SU-DHL-6 (cell line): Measurements from ENCODE around the gene CASP4.

ENCODE experiments used
- H2AFZ ChIP-seq: fragments of 200-600 bp; sonication (generic); 2 replicates; pipeline ENCODE4 v1.6.1; 2014; ENCODE audit warnings: low read depth, mild to moderate bottlenecking, moderate library complexity, mixed read lengths, antibody characterized with exemption, low read length; ENCODE audit not compliant: severe bottlenecking
- H3F3A ChIP-seq: fragments of 200-600 bp; shearing (Covaris generic); 2 replicates; pipeline ENCODE4 v1.6.0; 2016; ENCODE audit warnings: antibody characterized with exemption, mild to moderate bottlenecking; ENCODE audit not compliant: insufficient read depth
- H3K27ac ChIP-seq: fragments of 200-600 bp; sonication (generic); 2 replicates; pipeline ENCODE4 v1.5.1; 2016; ENCODE audit warnings: low read depth, mild to moderate bottlenecking, low read length, moderate library complexity, mixed read lengths
- H3K27me3 ChIP-seq: fragments of 200-600 bp; sonication (generic), shearing (Covaris generic); 2 replicates; pipeline ENCODE4 v1.6.0; 2014; ENCODE audit warnings: mild to moderate bottlenecking, low read length
- H3K36me3 ChIP-seq: fragments of 200-600 bp; sonication (generic); 2 replicates; pipeline ENCODE4 v1.6.1; 2014; ENCODE audit warnings: mild to moderate bottlenecking, low read length, mixed read lengths
- H3K4me2 ChIP-seq: fragments of 300-600, 200-600 bp; shearing (Covaris generic), sonication (generic); 2 replicates; pipeline ENCODE4 v1.6.0; 2014; ENCODE audit warnings: low read length, low read depth, mild to moderate bottlenecking; ENCODE audit not compliant: poor library complexity, severe bottlenecking
- H3K4me3 ChIP-seq: fragments of 200-600 bp; sonication (generic); 2 replicates; pipeline ENCODE4 v1.5.1; 2014; ENCODE audit warnings: antibody characterized with exemption, low read length, mild to moderate bottlenecking, mixed read lengths; ENCODE audit not compliant: insufficient read depth, poor library complexity, severe bottlenecking
- H3K79me2 ChIP-seq: fragments of 200-600 bp; sonication (generic); 2 replicates; pipeline ENCODE4 v1.6.1; 2014; ENCODE audit warnings: mild to moderate bottlenecking, low read length, moderate library complexity; ENCODE audit not compliant: insufficient read depth
- H3K9ac ChIP-seq: fragments of 200-600 bp; sonication (generic); 2 replicates; pipeline ENCODE4 v1.7.0; 2014; ENCODE audit warnings: mild to moderate bottlenecking, low read length
- H3K9me2 ChIP-seq: fragments of 200-600 bp; sonication (generic); replicated peaks from 2 replicates; pipeline ENCODE4 v1.6.1; 2014; ENCODE audit warnings: low read length; ENCODE audit not compliant: insufficient read depth
- H3K9me3 ChIP-seq: fragments of 200-600 bp; sonication (generic); 2 replicates; pipeline ENCODE4 v1.6.1; 2014; ENCODE audit warnings: low read length, mixed read lengths; ENCODE audit not compliant: insufficient read depth
- H4K20me1 ChIP-seq: fragments of 200-600 bp; sonication (generic); 2 replicates; pipeline ENCODE4 v1.6.1; 2014; ENCODE audit warnings: low read depth, mild to moderate bottlenecking, antibody characterized with exemption, low read length, moderate library complexity, mixed read lengths
- EZH2phosphoT487 ChIP-seq: fragments of 200-600 bp; sonication (generic), shearing (Covaris generic); conservative IDR thresholded peaks from 2 replicates; pipeline ENCODE4 v1.6.1; 2018; ENCODE audit warnings: mild to moderate bottlenecking, antibody characterized with exemption, low read length, moderate library complexity, mixed read lengths
- TF ChIP-seq, protein P1 (sequence below): fragments of 200-600 bp; sonication (generic); IDR thresholded peaks from one replicate; pipeline ENCODE4 v1.5.1; 2017; ENCODE audit warnings: antibody characterized with exemption, mild to moderate bottlenecking, low read length, moderate library complexity; ENCODE audit not compliant: insufficient read depth, poor library complexity, severe bottlenecking

The CASP4 gene

DNA sequence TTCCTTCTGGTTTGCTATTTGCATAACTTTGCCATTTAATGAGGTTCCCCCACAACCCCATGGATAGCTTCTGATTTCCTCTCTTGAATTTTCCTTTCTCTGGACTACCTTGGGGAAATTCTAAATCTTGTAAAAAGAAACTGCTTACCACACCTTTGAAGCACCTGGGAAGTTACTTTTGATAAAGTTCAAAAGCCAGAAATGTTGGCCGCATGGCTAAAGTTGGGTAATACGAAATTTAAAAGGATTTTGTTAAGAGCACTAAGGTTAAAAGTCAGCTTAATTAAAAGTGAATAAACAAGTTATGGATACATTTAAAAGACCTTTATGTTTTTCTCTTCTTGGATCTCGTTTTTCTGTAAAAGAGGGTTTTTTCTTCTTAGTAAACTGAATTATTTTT is 5.5 kb downstream of the CASP4 start:
- no peak for TF ChIP-seq EZH2phosphoT487
- TF ChIP-seq, protein P1, sequence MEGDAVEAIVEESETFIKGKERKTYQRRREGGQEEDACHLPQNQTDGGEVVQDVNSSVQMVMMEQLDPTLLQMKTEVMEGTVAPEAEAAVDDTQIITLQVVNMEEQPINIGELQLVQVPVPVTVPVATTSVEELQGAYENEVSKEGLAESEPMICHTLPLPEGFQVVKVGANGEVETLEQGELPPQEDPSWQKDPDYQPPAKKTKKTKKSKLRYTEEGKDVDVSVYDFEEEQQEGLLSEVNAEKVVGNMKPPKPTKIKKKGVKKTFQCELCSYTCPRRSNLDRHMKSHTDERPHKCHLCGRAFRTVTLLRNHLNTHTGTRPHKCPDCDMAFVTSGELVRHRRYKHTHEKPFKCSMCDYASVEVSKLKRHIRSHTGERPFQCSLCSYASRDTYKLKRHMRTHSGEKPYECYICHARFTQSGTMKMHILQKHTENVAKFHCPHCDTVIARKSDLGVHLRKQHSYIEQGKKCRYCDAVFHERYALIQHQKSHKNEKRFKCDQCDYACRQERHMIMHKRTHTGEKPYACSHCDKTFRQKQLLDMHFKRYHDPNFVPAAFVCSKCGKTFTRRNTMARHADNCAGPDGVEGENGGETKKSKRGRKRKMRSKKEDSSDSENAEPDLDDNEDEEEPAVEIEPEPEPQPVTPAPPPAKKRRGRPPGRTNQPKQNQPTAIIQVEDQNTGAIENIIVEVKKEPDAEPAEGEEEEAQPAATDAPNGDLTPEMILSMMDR: no peak

DNA sequence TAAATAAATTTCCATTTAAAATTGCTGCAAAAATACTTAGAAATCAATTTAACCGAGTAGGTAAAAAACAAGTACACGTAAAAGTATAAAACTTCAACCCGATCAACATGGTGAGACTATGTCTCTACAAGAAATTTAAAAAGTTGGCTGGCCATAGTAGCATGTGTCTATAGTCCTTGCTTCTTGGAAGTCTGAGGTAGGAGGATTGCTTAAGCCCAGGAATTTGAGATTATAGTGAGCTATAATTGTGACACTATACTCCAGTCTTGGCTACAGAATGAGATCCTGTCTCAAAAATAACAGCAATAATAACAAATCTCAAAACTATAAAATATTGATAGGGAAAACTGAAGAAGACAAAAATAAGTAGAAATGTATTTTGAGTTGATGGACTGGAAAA is 11.1 kb downstream of the CASP4 start:
- H3K4me2 ChIP-seq: no peak overlapping the region
- H3K79me2 ChIP-seq: no peaks in the 10 kb centered on the region
- H3F3A ChIP-seq: no peaks in the 10 kb centered on the region
- H4K20me1 ChIP-seq: no peaks in the 10 kb centered on the region
- H3K36me3 ChIP-seq: no peaks in the 10 kb centered on the region
- H3K9me3 ChIP-seq: no peaks in the 10 kb centered on the region
- no peak overlapping the region for H3K9ac ChIP-seq
- TF ChIP-seq EZH2phosphoT487: no peak
- TF ChIP-seq, protein P1: no peak
- no peak overlapping the region for H3K27ac ChIP-seq
- no peaks in the 10 kb centered on the region for H3K27me3 ChIP-seq
- no peak overlapping the region for H3K4me3 ChIP-seq
- H3K9me2 ChIP-seq: no peaks in the 10 kb centered on the region
- H2AFZ ChIP-seq: no peak overlapping the region

More for the DNA sequence above, 5.5 kb downstream of the CASP4 start:
- Histone ChIP-seq H3K9ac (no peak overlapping the region), H3K9me2 (no peaks in the 10 kb centered on the region), H3K79me2 (no peaks in the 10 kb centered on the region), H3K27ac (no peak overlapping the region), H4K20me1 (no peaks in the 10 kb centered on the region), H3K4me3 (no peak overlapping the region), H3F3A (no peaks in the 10 kb centered on the region), H2AFZ (no peak overlapping the region), H3K36me3 (no peaks in the 10 kb centered on the region), H3K4me2 (no peak overlapping the region), H3K27me3 (no peaks in the 10 kb centered on the region), H3K9me3 (no peaks in the 10 kb centered on the region)

DNA sequence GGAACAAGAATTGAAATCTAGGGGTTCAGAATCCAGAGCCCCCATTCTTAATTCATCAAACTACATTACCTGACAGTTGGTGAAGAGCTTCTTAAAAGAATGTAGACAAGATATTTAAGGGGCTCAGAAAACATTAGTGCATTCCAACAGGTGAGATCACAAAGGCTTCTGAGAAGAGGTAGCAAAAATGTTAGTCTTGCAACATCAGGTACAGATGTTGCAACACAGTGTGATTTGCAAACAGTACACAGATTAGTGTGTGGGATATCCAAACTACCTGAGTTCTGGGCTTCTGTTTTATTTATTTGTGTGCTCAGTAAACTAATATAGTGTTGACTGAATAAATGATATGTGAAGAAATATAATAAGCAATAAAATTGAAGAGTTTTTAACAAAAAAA is 11.8 kb downstream of the CASP4 start:
- no peak overlapping the region for H3K9ac ChIP-seq
- H3K27ac ChIP-seq: no peak overlapping the region
- H3K9me3 ChIP-seq: no peaks in the 10 kb centered on the region
- no peak overlapping the region for H3K4me2 ChIP-seq
- H3K4me3 ChIP-seq: no peak overlapping the region
- no peaks in the 10 kb centered on the region for H4K20me1 ChIP-seq
- TF ChIP-seq EZH2phosphoT487: no peak
- TF ChIP-seq, protein P1: no peak
- H3K27me3 ChIP-seq: no peaks in the 10 kb centered on the region
- H3F3A ChIP-seq: no peaks in the 10 kb centered on the region
- no peak overlapping the region for H2AFZ ChIP-seq
- no peaks in the 10 kb centered on the region for H3K36me3 ChIP-seq
- no peaks in the 10 kb centered on the region for H3K9me2 ChIP-seq
- no peaks in the 10 kb centered on the region for H3K79me2 ChIP-seq
